Thoracic aorta (tissue), 2 donors: ENCODE data around the gene RGMB. TPM values are rescaled to one million over a fixed set of nuclear protein-coding genes. Genes with fewer than 3 reads are reported as not detected.
A peak's percentile ranks its signal among the peaks of the same experiment; 100 is the strongest.

Source experiments
- ATAC-seq: fragments of 150-250 bp; one replicate; pipeline ENCODE4 v1.8.0; 2017; ENCODE audit warnings: low read depth; ENCODE audit not compliant: insufficient number of reproducible peaks, low FRiP score
- DNase-seq: peaks from one replicate; pipeline ENCODE4 v3.0.0-alpha.2; 2020; ENCODE audit warnings: low spot score
- H3K27ac ChIP-seq, 2 donors: fragments of 200-600 bp; sonication (generic); 1 replicate in 1 of 2; 2 replicates in 1 of 2; pipeline ENCODE4 v1.5.1; 2016; ENCODE audit warnings: mild to moderate bottlenecking in 2 of 2, moderate library complexity in 2 of 2
- H3K27me3 ChIP-seq: fragments of 200-600 bp; sonication (generic); replicated peaks from 2 replicates; pipeline ENCODE4 v1.6.0; 2016; ENCODE audit warnings: mild to moderate bottlenecking; ENCODE audit not compliant: insufficient read depth
- H3K36me3 ChIP-seq: fragments of 200-600 bp; sonication (generic); one replicate; pipeline ENCODE4 v1.5.1; 2016
- H3K4me1 ChIP-seq, 2 donors: fragments of 200-600 bp; sonication (generic); 1 replicate in 1 of 2; 2 replicates in 1 of 2; pipeline versions ENCODE4 v1.5.1 to v1.6.0; 2016; ENCODE audit warnings: low read depth in 2 of 2, mild to moderate bottlenecking in 1 of 2; ENCODE audit not compliant: control insufficient read depth in 1 of 2
- H3K4me3 ChIP-seq: fragments of 200-600 bp; sonication (generic); 2 replicates; pipeline ENCODE4 v1.5.1; 2016; ENCODE audit warnings: mild to moderate bottlenecking
- H3K9me3 ChIP-seq: fragments of 200-600 bp; sonication (generic); 2 replicates; pipeline ENCODE4 v1.5.1; 2016
- CTCF ChIP-seq: fragments of 200-600 bp; sonication (generic); IDR thresholded peaks from one replicate; pipeline ENCODE4 v1.5.1; 2019; ENCODE audit warnings: antibody characterized with exemption
- total RNA-seq, 2 donors: library from RNA; depleted of rRNA; stranded (reverse); fragments of >200 nt; gene quantifications; one replicate each; pipeline versions ENCODE4 v1.1.0 to v1.2.3, GENCODE V29; 2016

The RGMB gene
- total RNA-seq, 2 donors from 2014 or later: 11.9 to 23.1 TPM

- peak overlapping the region; percentile 46 to 65 for H3K27ac ChIP-seq
- no peaks in the 10 kb centered on the region for H3K27me3 ChIP-seq
- peaks cover 16 to 36% of the 10 kb centered on the region in 2 donors for H3K4me1 ChIP-seq
- DNase-seq (no peak), ATAC-seq (peak; percentile 44)
- H3K9me3 ChIP-seq: no peaks in the 10 kb centered on the region
- no peaks in the 10 kb centered on the region for H3K36me3 ChIP-seq
- TF ChIP-seq CTCF: peak; percentile 87
- peak overlapping the region; percentile 81 for H3K4me3 ChIP-seq
These were observed 1.9 kb upstream of the RGMB start for GRCh38 chr5:98771382-98772109.

- ATAC-seq (peak; percentile 25), DNase-seq (no peak)
- Histone ChIP-seq H3K27me3 (no peaks in the 10 kb centered on the region), H3K4me1 (peaks cover 16 to 36% of the 10 kb centered on the region in 2 donors), H3K4me3 (peak overlapping the region; percentile 91), H3K36me3 (no peaks in the 10 kb centered on the region), H3K9me3 (no peaks in the 10 kb centered on the region), H3K27ac (peak overlapping the region; percentile 87 to 88)
- no peak for TF ChIP-seq CTCF
These were observed 849 bp upstream of the RGMB start for GRCh38 chr5:98772415-98773213.

- H3K27ac ChIP-seq: peak overlapping the region; percentile 87 to 88
- peak overlapping the region; percentile 91 for H3K4me3 ChIP-seq
- no peaks in the 10 kb centered on the region for H3K9me3 ChIP-seq
- DNase-seq (no peak), ATAC-seq (no peak)
- H3K4me1 ChIP-seq: peaks cover 16 to 32% of the 10 kb centered on the region in 2 donors
- no peaks in the 10 kb centered on the region for H3K36me3 ChIP-seq
- H3K27me3 ChIP-seq: no peaks in the 10 kb centered on the region
- TF ChIP-seq CTCF: no peak
These were observed 324 bp upstream of the RGMB start for GRCh38 chr5:98773214-98773463.

- DNase-seq: no peak
- TF ChIP-seq CTCF: peak; percentile 7
- peak overlapping the region; percentile 91 for H3K4me3 ChIP-seq
- H3K4me1 ChIP-seq: peaks cover 12 to 25% of the 10 kb centered on the region in 2 donors
- no peak for ATAC-seq
- H3K27me3 ChIP-seq: no peaks in the 10 kb centered on the region
- no peaks in the 10 kb centered on the region for H3K9me3 ChIP-seq
- H3K27ac ChIP-seq: peak overlapping the region; percentile 87 to 88
- no peaks in the 10 kb centered on the region for H3K36me3 ChIP-seq
These were observed 950 bp downstream of the RGMB start for GRCh38 chr5:98774192-98775033.
